ENCODE results near the gene RMND5B.

DNA sequence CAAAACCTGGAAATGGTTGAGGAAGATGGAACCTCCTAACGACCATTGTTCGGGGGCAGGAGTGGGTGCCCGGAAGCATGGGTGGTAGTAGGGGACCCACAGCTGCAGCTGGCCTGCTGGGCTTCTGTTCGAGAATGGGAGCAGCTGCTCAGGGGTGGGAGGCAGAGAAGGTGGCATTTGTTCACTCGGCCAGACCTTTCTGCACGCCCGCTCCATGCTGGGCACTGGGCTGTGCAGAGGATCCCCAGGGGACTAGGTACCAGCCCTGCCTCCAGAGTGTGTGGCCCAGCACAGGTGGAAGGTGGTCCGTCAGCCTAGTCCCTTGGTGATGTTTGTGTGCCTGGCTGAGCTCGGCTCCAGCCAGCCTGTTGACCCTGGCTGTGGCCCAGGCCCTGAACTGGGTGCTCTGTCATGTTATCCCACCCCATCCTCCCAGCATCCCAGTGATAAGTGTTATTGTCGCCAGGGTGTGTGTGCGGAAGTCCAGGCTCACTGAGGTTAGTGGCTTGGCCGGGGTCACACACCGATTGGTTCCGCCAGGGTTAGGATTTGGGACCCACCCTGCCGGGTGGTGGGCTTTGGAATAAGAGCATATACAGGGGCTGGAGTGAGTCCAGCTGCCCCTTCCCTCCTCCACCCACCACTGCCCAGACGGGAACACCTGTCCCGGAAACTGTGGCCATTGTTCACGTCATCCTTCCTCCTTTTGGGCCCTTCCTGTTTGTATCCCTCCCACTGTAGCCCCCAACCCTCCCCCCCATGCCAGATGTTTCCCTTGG is 12.7 kb upstream of the RMND5B start:
- TF ChIP-seq, protein P1, sequence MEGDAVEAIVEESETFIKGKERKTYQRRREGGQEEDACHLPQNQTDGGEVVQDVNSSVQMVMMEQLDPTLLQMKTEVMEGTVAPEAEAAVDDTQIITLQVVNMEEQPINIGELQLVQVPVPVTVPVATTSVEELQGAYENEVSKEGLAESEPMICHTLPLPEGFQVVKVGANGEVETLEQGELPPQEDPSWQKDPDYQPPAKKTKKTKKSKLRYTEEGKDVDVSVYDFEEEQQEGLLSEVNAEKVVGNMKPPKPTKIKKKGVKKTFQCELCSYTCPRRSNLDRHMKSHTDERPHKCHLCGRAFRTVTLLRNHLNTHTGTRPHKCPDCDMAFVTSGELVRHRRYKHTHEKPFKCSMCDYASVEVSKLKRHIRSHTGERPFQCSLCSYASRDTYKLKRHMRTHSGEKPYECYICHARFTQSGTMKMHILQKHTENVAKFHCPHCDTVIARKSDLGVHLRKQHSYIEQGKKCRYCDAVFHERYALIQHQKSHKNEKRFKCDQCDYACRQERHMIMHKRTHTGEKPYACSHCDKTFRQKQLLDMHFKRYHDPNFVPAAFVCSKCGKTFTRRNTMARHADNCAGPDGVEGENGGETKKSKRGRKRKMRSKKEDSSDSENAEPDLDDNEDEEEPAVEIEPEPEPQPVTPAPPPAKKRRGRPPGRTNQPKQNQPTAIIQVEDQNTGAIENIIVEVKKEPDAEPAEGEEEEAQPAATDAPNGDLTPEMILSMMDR (IDR thresholded peaks at IDR 0.05 in 8 of 11, conservative IDR thresholded peaks at IDR 0.05 in 3 of 11): no peak
- TF ChIP-seq POLR2A (IDR thresholded peaks at IDR 0.05) (no peak), POLR2AphosphoS5 (IDR thresholded peaks at IDR 0.05) (peak in 1 of 3 donors; percentile 50)
